ENCODE measurements around the gene RPTOR. TPM values are rescaled to one million over a fixed set of nuclear protein-coding genes. Genes with fewer than 3 reads are reported as not detected.

The RPTOR gene
- total RNA-seq, 1 donor from 2014 or later = 32.0 TPM

- H3K4me2 ChIP-seq (ENCODE audit: low read length) = no peak overlapping the region
- H3K4me1 ChIP-seq (ENCODE audit: insufficient read depth, low read length) = no peaks in the 10 kb centered on the region
- peaks cover 25% of the 10 kb centered on the region for H3K36me3 Mint-ChIP-seq (ENCODE audit: low read depth, unreplicated experiment)
- peaks cover 4% of the 10 kb centered on the region for H3K36me3 ChIP-seq (ENCODE audit: insufficient read depth, low read length)
- H3K4me3 Mint-ChIP-seq (ENCODE audit: unreplicated experiment) = no peak overlapping the region
- H3K79me2 ChIP-seq (ENCODE audit: insufficient read depth, low read length) = no peaks in the 10 kb centered on the region
- TF ChIP-seq CTCF (IDR thresholded peaks at IDR 0.05; ENCODE audit: insufficient read depth, low read depth, low read length) (no peak), EZH2 (IDR thresholded peaks at IDR 0.05; ENCODE audit: insufficient read depth, low read length) (no peak)
- no peaks in the 10 kb centered on the region for H3K27me3 ChIP-seq (ENCODE audit: insufficient read depth, low read length)
- H2AFZ ChIP-seq (ENCODE audit: low read depth, low read length) = no peak overlapping the region
- no peaks in the 10 kb centered on the region for H3K9me3 Mint-ChIP-seq (ENCODE audit: unreplicated experiment)
- H4K20me1 ChIP-seq (ENCODE audit: insufficient read depth, low read length) = peaks cover 5% of the 10 kb centered on the region
- H3K27me3 Mint-ChIP-seq (ENCODE audit: low read depth, unreplicated experiment) = no peaks in the 10 kb centered on the region
- FAIRE-seq = no peak
- DNase-seq (ENCODE audit: low read depth) = no peak
- H3K27ac Mint-ChIP-seq (ENCODE audit: unreplicated experiment) = no peak overlapping the region
- no peak overlapping the region for H3K9ac ChIP-seq (ENCODE audit: low read length)
- H3K4me1 Mint-ChIP-seq (ENCODE audit: low read depth, unreplicated experiment) = no peaks in the 10 kb centered on the region
- H3K9me3 ChIP-seq (ENCODE audit: insufficient read depth, low read depth, low read length) = no peaks in the 10 kb centered on the region
- no peak overlapping the region for H3K4me3 ChIP-seq (ENCODE audit: insufficient read depth, low read depth, low read length)
- no peak overlapping the region for H3K27ac ChIP-seq (ENCODE audit: low read depth, low read length)
Observed at GRCh38 chr17:80880648-80880985, 336.0 kb downstream of the RPTOR start.

GRCh38 chr17:80881306-80881705 is 336.7 kb downstream of the RPTOR start:
- FAIRE-seq = no peak
- no peaks in the 10 kb centered on the region for H3K9me3 ChIP-seq (ENCODE audit: insufficient read depth, low read depth, low read length)
- no peak overlapping the region for H3K4me3 Mint-ChIP-seq (ENCODE audit: unreplicated experiment)
- no peaks in the 10 kb centered on the region for H3K4me1 Mint-ChIP-seq (ENCODE audit: low read depth, unreplicated experiment)
- peaks cover 4% of the 10 kb centered on the region for H3K36me3 ChIP-seq (ENCODE audit: insufficient read depth, low read length)
- no peaks in the 10 kb centered on the region for H3K27me3 Mint-ChIP-seq (ENCODE audit: low read depth, unreplicated experiment)
- no peaks in the 10 kb centered on the region for H3K9me3 Mint-ChIP-seq (ENCODE audit: unreplicated experiment)
- H3K4me3 ChIP-seq (ENCODE audit: insufficient read depth, low read depth, low read length) = no peak overlapping the region
- H3K79me2 ChIP-seq (ENCODE audit: insufficient read depth, low read length) = no peaks in the 10 kb centered on the region
- TF ChIP-seq EZH2 (IDR thresholded peaks at IDR 0.05; ENCODE audit: insufficient read depth, low read length) = no peak
- no peak for TF ChIP-seq CTCF (IDR thresholded peaks at IDR 0.05; ENCODE audit: insufficient read depth, low read depth, low read length)
- H3K27ac ChIP-seq (ENCODE audit: low read depth, low read length) = no peak overlapping the region
- no peak overlapping the region for H3K27ac Mint-ChIP-seq (ENCODE audit: unreplicated experiment)
- DNase-seq (ENCODE audit: low read depth) = no peak
- no peak overlapping the region for H2AFZ ChIP-seq (ENCODE audit: low read depth, low read length)
- H3K4me2 ChIP-seq (ENCODE audit: low read length) = no peak overlapping the region
- no peak overlapping the region for H3K9ac ChIP-seq (ENCODE audit: low read length)
- H3K4me1 ChIP-seq (ENCODE audit: insufficient read depth, low read length) = no peaks in the 10 kb centered on the region
- H3K27me3 ChIP-seq (ENCODE audit: insufficient read depth, low read length) = no peaks in the 10 kb centered on the region
- H4K20me1 ChIP-seq (ENCODE audit: insufficient read depth, low read length) = peaks cover 5% of the 10 kb centered on the region
- H3K36me3 Mint-ChIP-seq (ENCODE audit: low read depth, unreplicated experiment) = peaks cover 29% of the 10 kb centered on the region

- FAIRE-seq (no peak), DNase-seq (ENCODE audit: low read depth) (no peak)
- Histone ChIP-seq H3K79me2 (ENCODE audit: insufficient read depth, low read length) (no peaks in the 10 kb centered on the region), H4K20me1 (ENCODE audit: insufficient read depth, low read length) (peaks cover 5% of the 10 kb centered on the region), H3K4me1 (ENCODE audit: insufficient read depth, low read length) (no peaks in the 10 kb centered on the region), H3K27me3 (ENCODE audit: insufficient read depth, low read length) (no peaks in the 10 kb centered on the region), H3K4me2 (ENCODE audit: low read length) (no peak overlapping the region), H3K27ac (ENCODE audit: low read depth, low read length) (no peak overlapping the region), H2AFZ (ENCODE audit: low read depth, low read length) (no peak overlapping the region), H3K4me3 (ENCODE audit: insufficient read depth, low read depth, low read length) (no peak overlapping the region), H3K36me3 (ENCODE audit: insufficient read depth, low read length) (peaks cover 4% of the 10 kb centered on the region), H3K9me3 (ENCODE audit: insufficient read depth, low read depth, low read length) (no peaks in the 10 kb centered on the region), H3K9ac (ENCODE audit: low read length) (no peak overlapping the region)
- Mint-ChIP-seq H3K4me1 (ENCODE audit: low read depth, unreplicated experiment) (no peaks in the 10 kb centered on the region), H3K27ac (ENCODE audit: unreplicated experiment) (no peak overlapping the region), H3K27me3 (ENCODE audit: low read depth, unreplicated experiment) (no peaks in the 10 kb centered on the region), H3K4me3 (ENCODE audit: unreplicated experiment) (no peak overlapping the region), H3K36me3 (ENCODE audit: low read depth, unreplicated experiment) (peaks cover 26% of the 10 kb centered on the region), H3K9me3 (ENCODE audit: unreplicated experiment) (no peaks in the 10 kb centered on the region)
- TF ChIP-seq EZH2 (IDR thresholded peaks at IDR 0.05; ENCODE audit: insufficient read depth, low read length) (no peak), CTCF (IDR thresholded peaks at IDR 0.05; ENCODE audit: insufficient read depth, low read depth, low read length) (no peak)
Observed at GRCh38 chr17:80882323-80882722, 337.7 kb downstream of the RPTOR start.
